ENCODE measurements around the gene TMEM94. TPM values are rescaled to one million over a fixed set of nuclear protein-coding genes. Genes with fewer than 3 reads are reported as not detected.
A peak's percentile ranks its signal among the peaks of the same experiment; 100 is the strongest.

Gene TMEM94
- total and polyA plus RNA-seq, 9 of the 15 experiments (the other 6 are each of a cell fraction or from before 2014, with no cell fraction given) = 0.35 to 48.1 (median 14.4) TPM

DNA sequence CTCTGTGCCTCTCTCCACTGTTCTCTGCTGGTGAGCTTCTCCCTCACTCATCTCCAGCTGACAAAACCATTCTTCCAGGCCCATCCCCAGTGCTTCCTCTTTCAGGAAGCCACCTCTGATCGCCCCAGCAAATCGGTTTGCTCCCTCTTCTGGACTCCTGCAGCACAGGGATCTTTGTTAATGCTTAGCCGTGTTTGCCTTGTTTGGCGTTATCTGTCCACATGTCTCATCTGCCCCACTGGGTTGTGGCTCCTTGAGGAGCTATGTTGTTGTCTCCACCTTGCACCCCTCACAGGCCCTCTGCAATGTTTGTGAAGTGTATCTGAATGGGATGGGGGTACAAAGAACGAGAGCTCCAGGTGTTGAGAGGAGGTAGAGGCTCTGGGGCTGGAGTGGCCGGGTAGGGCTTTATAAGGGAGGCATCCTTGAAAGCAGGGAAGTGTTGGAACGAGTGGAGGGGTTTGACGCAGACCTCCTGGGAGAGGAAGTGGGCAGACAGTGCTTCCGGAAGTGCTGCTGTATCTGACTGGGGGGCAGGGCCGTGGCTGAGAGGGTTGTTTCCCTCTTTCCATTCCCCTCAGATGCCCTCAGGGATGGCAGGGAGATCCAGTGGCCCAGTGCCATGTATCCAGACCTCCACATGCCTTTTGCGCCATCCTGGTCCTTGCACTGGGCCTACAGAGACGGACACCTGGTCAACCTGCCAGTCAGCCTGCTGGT, 31.1 kb downstream of the TMEM94 start (continued):
- TF ChIP-seq KLF13 (tag; IDR thresholded peaks at IDR 0.05; ENCODE audit: borderline replicate concordance, low read depth) = no peak
- TF ChIP-seq ZC3H8 (IDR thresholded peaks at IDR 0.05) = no peak
- peak; percentile 80 for TF ChIP-seq CTBP1 (IDR thresholded peaks at IDR 0.05; ENCODE audit: borderline replicate concordance)
- no peak for TF ChIP-seq CHD1 (IDR thresholded peaks at IDR 0.05; ENCODE audit: low read length)
- no peak for TF ChIP-seq NFIX (CRISPR knock-in tag; IDR thresholded peaks at IDR 0.05; ENCODE audit: low read depth)
- TF ChIP-seq MYNN (IDR thresholded peaks at IDR 0.05) = no peak
- no peak for TF ChIP-seq MYNN (CRISPR knock-in tag; IDR thresholded peaks at IDR 0.05)
- no peak; the same call in 1 of the 2 replicates for TF ChIP-seq CC2D1A (IDR thresholded peaks at IDR 0.05)
- TF ChIP-seq CBFB (CRISPR knock-in tag; IDR thresholded peaks at IDR 0.05) = no peak
- TF ChIP-seq, protein P1, sequence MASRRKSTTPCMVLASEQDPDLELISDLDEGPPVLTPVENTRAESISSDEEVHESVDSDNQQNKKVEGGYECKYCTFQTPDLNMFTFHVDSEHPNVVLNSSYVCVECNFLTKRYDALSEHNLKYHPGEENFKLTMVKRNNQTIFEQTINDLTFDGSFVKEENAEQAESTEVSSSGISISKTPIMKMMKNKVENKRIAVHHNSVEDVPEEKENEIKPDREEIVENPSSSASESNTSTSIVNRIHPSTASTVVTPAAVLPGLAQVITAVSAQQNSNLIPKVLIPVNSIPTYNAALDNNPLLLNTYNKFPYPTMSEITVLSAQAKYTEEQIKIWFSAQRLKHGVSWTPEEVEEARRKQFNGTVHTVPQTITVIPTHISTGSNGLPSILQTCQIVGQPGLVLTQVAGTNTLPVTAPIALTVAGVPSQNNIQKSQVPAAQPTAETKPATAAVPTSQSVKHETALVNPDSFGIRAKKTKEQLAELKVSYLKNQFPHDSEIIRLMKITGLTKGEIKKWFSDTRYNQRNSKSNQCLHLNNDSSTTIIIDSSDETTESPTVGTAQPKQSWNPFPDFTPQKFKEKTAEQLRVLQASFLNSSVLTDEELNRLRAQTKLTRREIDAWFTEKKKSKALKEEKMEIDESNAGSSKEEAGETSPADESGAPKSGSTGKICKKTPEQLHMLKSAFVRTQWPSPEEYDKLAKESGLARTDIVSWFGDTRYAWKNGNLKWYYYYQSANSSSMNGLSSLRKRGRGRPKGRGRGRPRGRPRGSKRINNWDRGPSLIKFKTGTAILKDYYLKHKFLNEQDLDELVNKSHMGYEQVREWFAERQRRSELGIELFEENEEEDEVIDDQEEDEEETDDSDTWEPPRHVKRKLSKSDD (conservative IDR thresholded peaks at IDR 0.05; ENCODE audit: low read length) = no peak
- TF ChIP-seq, protein P2, sequence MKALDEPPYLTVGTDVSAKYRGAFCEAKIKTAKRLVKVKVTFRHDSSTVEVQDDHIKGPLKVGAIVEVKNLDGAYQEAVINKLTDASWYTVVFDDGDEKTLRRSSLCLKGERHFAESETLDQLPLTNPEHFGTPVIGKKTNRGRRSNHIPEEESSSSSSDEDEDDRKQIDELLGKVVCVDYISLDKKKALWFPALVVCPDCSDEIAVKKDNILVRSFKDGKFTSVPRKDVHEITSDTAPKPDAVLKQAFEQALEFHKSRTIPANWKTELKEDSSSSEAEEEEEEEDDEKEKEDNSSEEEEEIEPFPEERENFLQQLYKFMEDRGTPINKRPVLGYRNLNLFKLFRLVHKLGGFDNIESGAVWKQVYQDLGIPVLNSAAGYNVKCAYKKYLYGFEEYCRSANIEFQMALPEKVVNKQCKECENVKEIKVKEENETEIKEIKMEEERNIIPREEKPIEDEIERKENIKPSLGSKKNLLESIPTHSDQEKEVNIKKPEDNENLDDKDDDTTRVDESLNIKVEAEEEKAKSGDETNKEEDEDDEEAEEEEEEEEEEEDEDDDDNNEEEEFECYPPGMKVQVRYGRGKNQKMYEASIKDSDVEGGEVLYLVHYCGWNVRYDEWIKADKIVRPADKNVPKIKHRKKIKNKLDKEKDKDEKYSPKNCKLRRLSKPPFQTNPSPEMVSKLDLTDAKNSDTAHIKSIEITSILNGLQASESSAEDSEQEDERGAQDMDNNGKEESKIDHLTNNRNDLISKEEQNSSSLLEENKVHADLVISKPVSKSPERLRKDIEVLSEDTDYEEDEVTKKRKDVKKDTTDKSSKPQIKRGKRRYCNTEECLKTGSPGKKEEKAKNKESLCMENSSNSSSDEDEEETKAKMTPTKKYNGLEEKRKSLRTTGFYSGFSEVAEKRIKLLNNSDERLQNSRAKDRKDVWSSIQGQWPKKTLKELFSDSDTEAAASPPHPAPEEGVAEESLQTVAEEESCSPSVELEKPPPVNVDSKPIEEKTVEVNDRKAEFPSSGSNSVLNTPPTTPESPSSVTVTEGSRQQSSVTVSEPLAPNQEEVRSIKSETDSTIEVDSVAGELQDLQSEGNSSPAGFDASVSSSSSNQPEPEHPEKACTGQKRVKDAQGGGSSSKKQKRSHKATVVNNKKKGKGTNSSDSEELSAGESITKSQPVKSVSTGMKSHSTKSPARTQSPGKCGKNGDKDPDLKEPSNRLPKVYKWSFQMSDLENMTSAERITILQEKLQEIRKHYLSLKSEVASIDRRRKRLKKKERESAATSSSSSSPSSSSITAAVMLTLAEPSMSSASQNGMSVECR (CRISPR knock-in tag; IDR thresholded peaks at IDR 0.05) = peak; percentile 38; the same call in 1 of the 2 replicates
- no peak for TF ChIP-seq MEF2A (IDR thresholded peaks at IDR 0.05; ENCODE audit: control insufficient read depth, low read depth, low read length)
- no peak for TF ChIP-seq ELF1 (tag; IDR thresholded peaks at IDR 0.05)
- no peak for TF ChIP-seq SMAD1 (IDR thresholded peaks at IDR 0.05; ENCODE audit: low read depth, low read length, partially characterized antibody)
- TF ChIP-seq PPARD (CRISPR knock-in tag; IDR thresholded peaks at IDR 0.05) = no peak
- TF ChIP-seq, protein P3, sequence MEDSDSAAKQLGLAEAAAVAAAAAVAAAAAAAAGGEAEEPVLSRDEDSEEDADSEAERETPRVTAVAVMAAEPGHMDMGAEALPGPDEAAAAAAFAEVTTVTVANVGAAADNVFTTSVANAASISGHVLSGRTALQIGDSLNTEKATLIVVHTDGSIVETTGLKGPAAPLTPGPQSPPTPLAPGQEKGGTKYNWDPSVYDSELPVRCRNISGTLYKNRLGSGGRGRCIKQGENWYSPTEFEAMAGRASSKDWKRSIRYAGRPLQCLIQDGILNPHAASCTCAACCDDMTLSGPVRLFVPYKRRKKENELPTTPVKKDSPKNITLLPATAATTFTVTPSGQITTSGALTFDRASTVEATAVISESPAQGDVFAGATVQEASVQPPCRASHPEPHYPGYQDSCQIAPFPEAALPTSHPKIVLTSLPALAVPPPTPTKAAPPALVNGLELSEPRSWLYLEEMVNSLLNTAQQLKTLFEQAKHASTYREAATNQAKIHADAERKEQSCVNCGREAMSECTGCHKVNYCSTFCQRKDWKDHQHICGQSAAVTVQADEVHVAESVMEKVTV (CRISPR knock-in tag; IDR thresholded peaks at IDR 0.05) = peak; percentile 56
- TF ChIP-seq PHB (CRISPR knock-in tag; IDR thresholded peaks at IDR 0.05) = no peak
- no peak for TF ChIP-seq CGGBP1 (CRISPR knock-in tag; IDR thresholded peaks at IDR 0.05)
